Raji (cell line): ENCODE data around the gene MICALL2.

Source experiments
- POLR2A ChIP-seq: IDR thresholded peaks from 2 replicates; pipeline ENCODE4 v1.6.1; 2011; ENCODE audit warnings: low read depth, low read length, control low read depth; ENCODE audit not compliant: insufficient read depth

The MICALL2 gene

DNA sequence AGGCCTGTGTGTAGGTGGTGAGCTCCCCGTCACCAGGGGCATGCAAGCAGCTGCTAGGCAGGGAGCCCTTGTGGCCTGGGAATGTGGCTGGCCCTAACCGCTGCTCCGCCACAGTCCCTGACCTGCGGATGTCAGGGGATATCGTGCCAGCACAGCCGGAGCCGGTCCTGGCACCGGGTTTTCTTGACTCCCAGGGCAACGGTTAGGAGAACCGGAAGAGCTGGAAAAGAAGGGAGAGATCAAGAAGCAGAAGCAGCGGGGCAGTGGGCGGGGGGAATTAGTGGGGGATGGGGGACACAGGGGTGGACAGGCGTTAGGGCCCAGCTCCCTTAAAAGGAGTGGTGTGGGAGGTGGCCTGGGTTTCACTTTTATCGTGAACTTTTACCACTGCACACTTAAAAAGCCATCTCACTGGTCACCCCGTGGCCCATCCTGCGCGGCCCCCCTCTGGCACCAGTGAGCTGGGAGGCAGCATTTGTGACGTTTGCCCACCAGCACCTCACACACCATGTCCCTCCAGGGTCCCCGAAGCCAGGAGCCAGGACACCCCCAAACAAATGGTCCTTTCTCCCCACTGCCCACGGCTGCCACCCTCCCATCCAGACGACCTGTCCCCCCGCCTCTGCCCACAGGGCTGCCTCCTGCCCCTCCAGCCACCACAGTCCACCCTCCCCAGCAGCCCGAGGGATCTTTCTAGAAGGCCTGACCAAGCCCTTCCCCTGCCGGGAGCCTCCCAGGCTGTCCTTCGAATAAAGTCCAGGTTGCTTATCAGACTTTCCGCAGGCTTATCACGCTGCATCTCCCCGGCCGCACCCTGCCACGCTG, 1.8 kb upstream of the MICALL2 start:
- no peak for TF ChIP-seq POLR2A

DNA sequence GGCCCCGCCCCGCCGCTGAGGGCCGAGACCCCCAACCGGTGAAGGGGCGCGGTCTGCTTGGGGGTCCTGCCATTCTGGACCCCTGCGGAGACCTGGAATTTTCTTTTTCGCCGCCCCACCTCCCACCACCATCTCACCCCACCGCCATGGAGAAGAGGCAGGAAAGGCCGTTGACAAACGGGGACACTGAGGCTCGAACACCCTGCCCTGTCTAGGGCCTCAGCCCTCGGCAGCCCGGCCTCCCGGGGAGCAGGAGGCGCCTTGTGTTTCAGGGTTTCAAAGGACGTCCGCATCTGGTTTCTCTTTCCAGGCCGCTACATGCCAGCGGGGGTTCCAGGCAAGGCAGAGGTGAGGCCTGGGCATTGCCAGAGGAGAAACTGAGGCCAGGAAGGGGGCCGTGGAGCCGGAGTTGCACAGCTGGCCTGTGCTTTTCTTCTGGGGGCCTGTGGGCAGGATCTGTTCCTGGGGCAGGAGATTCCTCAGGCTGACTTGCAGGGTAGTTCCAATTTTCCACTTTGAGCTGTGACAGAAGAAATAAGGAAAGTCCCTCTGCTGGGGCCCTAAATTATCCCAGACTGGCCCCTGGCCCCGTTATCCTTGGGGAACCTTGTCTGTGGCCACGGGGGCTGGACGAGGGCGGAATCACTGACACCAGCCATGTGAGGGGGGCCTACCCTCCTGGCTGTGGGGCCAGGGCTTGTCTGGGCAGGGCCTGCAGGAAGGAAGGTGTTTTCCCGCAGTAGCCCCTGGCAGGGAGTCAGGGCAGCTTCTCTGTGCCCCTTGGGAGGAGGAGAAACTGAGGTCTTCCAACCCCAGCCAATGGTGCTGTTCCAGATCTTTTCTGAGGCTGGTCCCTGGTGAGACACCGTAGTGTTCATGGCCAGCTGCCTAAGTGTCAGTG, 900 bp upstream of the MICALL2 start:
- no peak for TF ChIP-seq POLR2A

GRCh38 chr7:1459512-1459892, 232 bp upstream of the MICALL2 start:
- TF ChIP-seq POLR2A = no peak

DNA sequence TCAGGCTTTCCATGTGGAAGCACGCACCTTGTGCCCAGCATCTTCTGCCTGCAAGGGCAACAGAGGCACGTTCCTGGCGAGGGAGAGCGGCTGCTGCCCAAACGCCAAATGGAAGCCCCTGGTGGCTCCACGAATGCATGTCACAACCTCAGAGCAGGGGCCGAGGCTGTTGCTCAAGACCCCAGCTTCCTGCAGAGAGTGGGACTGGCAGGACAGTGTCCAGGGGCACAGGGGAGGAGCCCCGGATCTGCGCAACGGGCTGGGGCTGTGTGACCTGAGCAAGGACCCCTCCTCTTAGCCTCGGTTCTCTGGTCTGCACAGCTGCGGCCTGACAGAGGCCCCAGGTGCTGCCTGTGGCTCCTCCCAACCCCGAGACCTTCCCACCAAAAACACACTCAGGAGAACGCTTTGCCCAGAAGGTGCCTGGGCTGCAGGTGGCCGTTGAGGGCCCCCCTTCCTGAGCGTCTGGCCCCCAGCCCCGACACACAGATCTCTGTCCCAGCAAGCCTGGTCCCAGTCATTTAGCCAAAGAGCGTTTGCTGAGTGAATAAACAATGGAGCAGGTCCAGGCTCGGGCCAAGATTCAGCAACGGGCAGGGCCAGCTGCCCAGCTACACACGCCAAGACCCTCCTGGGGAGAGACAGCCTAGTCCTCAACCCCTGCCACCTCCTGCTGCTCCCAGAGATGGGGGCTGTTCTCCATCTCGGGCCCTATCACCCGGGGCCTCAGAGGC, 1.2 kb downstream of the MICALL2 start:
- TF ChIP-seq POLR2A = no peak

DNA sequence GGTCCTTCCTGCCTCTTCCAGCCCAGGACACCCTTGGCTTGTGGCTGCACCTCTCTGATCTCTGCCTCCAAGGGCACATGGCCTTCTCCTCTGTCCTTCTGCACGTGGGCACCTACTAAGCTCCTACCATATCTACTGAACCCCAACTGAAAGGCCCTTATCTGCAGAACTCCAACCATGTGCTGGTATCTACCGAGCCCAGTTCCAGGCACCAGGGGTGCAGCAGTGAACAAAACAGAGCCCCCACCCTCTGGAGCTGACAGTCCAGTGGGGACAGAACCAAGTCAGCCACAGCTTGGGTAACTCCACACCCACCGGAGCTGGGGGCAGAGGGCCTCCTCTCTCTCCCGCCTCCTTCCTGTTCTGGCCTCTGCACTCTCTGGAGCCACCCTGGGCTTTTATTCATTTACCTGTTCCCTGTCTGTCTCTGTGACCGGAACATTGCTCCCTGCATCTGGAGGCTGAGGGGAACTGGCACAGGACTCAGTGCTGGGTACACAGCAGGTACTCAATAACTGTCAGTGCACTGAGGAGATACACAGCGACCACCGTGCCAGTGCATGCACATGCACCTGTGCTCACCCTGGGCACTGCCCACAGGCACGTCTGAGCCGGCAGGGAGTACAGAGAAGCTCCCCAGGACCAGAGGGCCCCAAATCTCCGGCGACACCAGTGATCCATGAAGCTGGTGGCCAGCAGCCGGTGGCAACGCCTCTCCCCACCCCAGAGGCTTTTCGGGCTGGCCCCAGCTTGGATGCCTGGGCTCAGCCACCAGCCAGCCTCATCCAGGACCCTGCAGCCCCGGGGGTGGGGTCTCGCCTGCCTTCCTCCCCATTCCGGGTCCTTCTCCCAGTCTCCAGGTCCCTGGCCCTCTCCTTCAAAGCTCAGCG, 2.0 kb downstream of the MICALL2 start:
- TF ChIP-seq POLR2A = no peak

GRCh38 chr7:1455955-1456354, 3.3 kb downstream of the MICALL2 start:
- no peak for TF ChIP-seq POLR2A

GRCh38 chr7:1455241-1455939, 3.9 kb downstream of the MICALL2 start:
- no peak for TF ChIP-seq POLR2A

DNA sequence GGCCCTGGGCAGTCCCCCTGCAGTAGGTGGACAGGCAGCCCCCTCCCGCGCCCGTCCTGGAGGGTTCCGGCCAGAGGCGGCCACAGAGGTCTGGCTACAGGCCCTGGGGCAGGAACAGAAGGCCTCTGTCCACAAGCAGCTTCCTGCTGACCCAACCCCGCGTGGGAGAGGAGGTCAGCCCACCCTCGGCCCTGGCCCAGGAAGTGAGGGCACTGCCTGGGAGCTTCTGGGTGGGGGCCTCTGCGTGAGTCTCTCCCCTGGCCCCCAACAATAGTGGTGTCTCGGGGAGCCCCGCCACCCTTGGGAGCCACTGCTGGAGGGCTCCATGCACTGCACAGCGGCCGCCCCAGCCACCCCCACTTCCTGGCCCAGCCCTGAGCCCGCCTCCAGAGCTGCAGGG, 4.7 kb downstream of the MICALL2 start:
- no peak for TF ChIP-seq POLR2A

- TF ChIP-seq POLR2A = no peak
These were observed 7.1 kb downstream of the MICALL2 start for GRCh38 chr7:1452205-1452604.

DNA sequence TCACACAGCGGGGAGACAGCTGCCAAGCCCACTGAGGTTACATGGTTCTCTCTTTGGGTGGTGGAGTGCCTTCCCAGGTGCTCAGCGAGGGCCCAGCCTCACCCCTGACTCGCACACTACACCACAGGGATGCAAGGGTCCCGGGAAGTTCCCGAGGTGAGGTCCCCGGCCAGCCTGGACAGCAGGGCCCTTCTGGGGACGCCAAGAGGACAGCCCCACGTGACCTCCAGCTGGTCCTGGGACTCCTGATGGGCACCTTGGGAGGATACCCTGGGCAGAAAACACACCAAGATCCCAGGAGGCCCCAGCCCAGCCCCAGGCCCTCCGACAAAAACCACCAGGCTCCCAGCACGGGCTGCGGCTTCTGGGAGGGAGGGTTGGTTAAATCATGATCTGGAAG, 8.3 kb downstream of the MICALL2 start:
- no peak for TF ChIP-seq POLR2A

- TF ChIP-seq POLR2A = no peak
These were observed 8.8 kb downstream of the MICALL2 start for GRCh38 chr7:1450431-1450830.

- no peak for TF ChIP-seq POLR2A
These were observed 9.3 kb downstream of the MICALL2 start for GRCh38 chr7:1449951-1450350.

GRCh38 chr7:1449501-1449900, 9.8 kb downstream of the MICALL2 start:
- no peak for TF ChIP-seq POLR2A

DNA sequence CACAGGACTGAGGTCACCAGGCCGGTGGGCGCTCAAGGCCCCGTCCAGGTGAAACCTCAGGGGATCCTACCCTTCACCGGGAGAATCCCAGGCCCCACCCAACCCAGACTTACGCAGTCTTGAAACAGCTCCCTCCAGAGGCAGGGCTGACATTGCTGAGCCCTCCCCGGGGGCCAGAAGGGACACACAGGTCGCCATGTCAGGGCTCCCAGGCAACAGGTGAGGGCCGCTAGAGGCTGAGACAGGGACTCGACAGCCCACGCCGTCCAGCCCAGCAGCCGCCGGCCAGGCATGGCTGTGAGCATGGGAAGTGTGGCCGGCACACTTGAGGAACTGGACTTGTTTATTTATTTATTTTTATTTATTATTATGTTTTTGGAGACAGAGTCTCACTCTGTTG, 10.3 kb downstream of the MICALL2 start:
- TF ChIP-seq POLR2A = no peak
